ENCODE measurements around the gene MCC.

The MCC gene

GRCh38 chr5:113054899-113055298 lies 433.4 kb downstream of the MCC start:
- DNase-seq (ENCODE audit: low read depth): no peak

- DNase-seq (ENCODE audit: low read depth): no peak
These were observed 434.7 kb downstream of the MCC start for GRCh38 chr5:113053511-113053995.

- no peak for DNase-seq (ENCODE audit: low read depth)
These were observed 436.0 kb downstream of the MCC start for GRCh38 chr5:113052041-113052795.

- no peak for DNase-seq (ENCODE audit: low read depth)
These were observed 437.4 kb downstream of the MCC start for GRCh38 chr5:113050721-113051382.

GRCh38 chr5:113048931-113049330 lies 439.3 kb downstream of the MCC start:
- no peak for DNase-seq (ENCODE audit: low read depth)

- DNase-seq (ENCODE audit: low read depth): no peak
These were observed 440.3 kb downstream of the MCC start for GRCh38 chr5:113047733-113048652.

GRCh38 chr5:113047234-113047633 lies 441.0 kb downstream of the MCC start:
- DNase-seq (ENCODE audit: low read depth): no peak

- no peak for DNase-seq (ENCODE audit: low read depth)
These were observed 443.3 kb downstream of the MCC start for GRCh38 chr5:113044776-113045465.

- no peak for DNase-seq (ENCODE audit: low read depth)
These were observed 444.7 kb downstream of the MCC start for GRCh38 chr5:113043491-113043931.

GRCh38 chr5:113042491-113043243 lies 445.6 kb downstream of the MCC start:
- no peak for DNase-seq (ENCODE audit: low read depth)

GRCh38 chr5:113040672-113041260 lies 447.5 kb downstream of the MCC start:
- DNase-seq (ENCODE audit: low read depth): no peak

GRCh38 chr5:113039934-113040285 lies 448.3 kb downstream of the MCC start:
- DNase-seq (ENCODE audit: low read depth): no peak

- DNase-seq (ENCODE audit: low read depth): no peak
These were observed 448.9 kb downstream of the MCC start for GRCh38 chr5:113039229-113039933.

GRCh38 chr5:113038714-113039113 lies 449.5 kb downstream of the MCC start:
- DNase-seq (ENCODE audit: low read depth): no peak

GRCh38 chr5:113038136-113038535 lies 450.1 kb downstream of the MCC start:
- DNase-seq (ENCODE audit: low read depth): no peak

- DNase-seq (ENCODE audit: low read depth): no peak
These were observed 451.4 kb downstream of the MCC start for GRCh38 chr5:113036826-113037225.

GRCh38 chr5:113036321-113036720 lies 451.9 kb downstream of the MCC start:
- DNase-seq (ENCODE audit: low read depth): no peak

- DNase-seq (ENCODE audit: low read depth): no peak
These were observed 453.2 kb downstream of the MCC start for GRCh38 chr5:113035096-113035495.

- no peak for DNase-seq (ENCODE audit: low read depth)
These were observed 454.0 kb downstream of the MCC start for GRCh38 chr5:113034182-113034773.

- DNase-seq (ENCODE audit: low read depth): no peak
These were observed 456.7 kb downstream of the MCC start for GRCh38 chr5:113031557-113031956.
